GM12872 (cell line): Measurements from ENCODE around the gene CNTRL.

Experiments used
- CTCF ChIP-seq: IDR thresholded peaks from 3 replicates; pipeline ENCODE4 v1.5.1; 2011; ENCODE audit warnings: low read depth, mild to moderate bottlenecking, low read length, moderate library complexity; ENCODE audit not compliant: insufficient read depth

Gene CNTRL

GRCh38 chr9:121210536-121210935 is 135.8 kb downstream of the CNTRL start:
- TF ChIP-seq CTCF, result no peak

GRCh38 chr9:121213136-121213806 is 138.5 kb downstream of the CNTRL start:
- peak; percentile 99 for TF ChIP-seq CTCF

- TF ChIP-seq CTCF, result no peak
Measured at GRCh38 chr9:121214005-121214404, 139.2 kb downstream of the CNTRL start.

GRCh38 chr9:121216271-121216805 is 141.6 kb downstream of the CNTRL start:
- no peak for TF ChIP-seq CTCF

- TF ChIP-seq CTCF, result no peak
Measured at GRCh38 chr9:121217609-121218292, 143.0 kb downstream of the CNTRL start.

- no peak for TF ChIP-seq CTCF
Measured at GRCh38 chr9:121218357-121219027, 143.7 kb downstream of the CNTRL start.

- TF ChIP-seq CTCF, result no peak
Measured at GRCh38 chr9:121219530-121219929, 144.8 kb downstream of the CNTRL start.
